Measurements from ENCODE around the gene GNB1L.

GNB1L gene

DNA sequence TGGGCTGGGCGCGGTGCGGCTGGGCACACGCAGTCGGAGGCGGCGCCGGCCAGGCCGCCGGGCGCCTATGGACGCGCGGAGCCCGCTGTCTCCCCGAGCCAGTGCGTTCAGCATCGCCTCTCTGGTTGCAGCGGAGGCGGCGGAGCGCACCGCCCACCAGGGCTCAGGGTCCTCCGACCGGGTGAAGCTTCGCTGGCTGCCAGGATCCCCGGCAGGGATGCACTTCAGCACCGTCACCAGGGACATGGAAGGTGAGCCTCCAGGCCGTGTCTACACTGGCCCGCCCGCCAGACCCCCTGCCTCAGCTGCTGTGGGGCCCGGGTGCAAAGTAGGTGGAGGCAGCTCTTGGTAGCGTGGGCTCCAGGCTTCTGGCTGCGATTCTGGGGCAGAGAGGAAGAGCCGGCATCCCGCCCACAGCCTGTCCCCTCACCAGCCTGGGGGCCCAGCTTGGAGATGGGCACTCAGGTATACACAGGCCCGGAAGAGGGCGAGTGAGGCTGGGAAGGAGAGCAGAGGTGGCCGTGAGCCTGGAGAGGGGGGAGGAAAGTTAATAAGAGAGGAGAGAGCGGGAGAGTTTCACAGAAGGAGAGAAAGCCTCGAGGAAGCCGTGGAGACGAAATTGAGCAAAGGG is 95.1 kb downstream of the GNB1L start:
- no peak for DNase-seq

GRCh38 chr22:19758896-19759426 is 95.7 kb downstream of the GNB1L start:
- no peak for DNase-seq

DNA sequence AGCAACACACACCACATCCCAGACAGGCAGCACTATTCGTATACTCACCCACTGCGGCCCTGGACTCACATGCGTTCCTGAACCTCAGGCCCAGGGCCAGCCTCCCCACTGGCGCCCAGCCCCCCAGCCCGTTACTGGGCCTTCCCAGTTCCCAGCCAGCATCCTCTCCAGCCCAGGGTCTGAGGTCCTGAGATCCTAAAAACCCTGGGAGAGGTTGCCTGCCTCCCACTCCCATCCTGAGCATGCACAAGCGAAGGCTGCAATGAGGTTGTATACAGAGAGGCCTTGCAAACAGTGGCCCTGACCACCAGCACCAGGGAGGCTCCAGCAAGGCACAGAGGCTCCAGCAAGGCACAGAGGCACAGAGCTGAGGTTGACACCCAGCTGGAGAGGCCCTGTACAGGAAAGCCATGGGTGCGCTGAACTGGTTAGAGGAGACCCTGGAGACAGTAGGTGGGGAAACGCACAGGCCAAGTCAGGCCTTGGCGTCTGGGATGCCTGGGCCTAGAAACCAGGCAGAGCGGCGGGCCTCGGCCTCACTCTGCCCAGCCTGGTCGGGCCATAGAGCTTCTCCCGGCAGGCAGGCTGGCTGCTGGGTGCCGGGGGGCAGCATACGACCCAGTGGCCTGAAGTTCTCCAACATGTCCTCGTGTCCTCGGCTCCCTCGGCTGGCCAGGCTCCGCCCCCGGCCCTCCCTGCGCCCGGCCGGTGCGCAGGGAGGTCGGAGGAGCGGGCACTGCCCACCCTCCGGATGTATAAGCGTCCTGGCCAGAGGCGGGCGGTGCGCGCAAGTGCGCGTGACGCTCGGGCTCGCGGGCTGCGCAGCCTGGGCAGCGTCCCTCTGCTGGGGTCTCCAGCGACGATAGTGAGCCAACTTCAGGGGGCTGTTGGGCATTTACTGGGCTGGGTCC is 96.4 kb downstream of the GNB1L start:
- no peak for DNase-seq

GRCh38 chr22:19757140-19757984 is 97.3 kb downstream of the GNB1L start:
- DNase-seq, result peak in 2 of 3 donors; percentile 48 to 52

GRCh38 chr22:19756288-19757128 is 98.2 kb downstream of the GNB1L start:
- DNase-seq, result peak in 1 of 3 donors; percentile 50

GRCh38 chr22:19755722-19756287 is 98.9 kb downstream of the GNB1L start:
- DNase-seq, result no peak

GRCh38 chr22:19755145-19755710 is 99.4 kb downstream of the GNB1L start:
- no peak for DNase-seq

DNA sequence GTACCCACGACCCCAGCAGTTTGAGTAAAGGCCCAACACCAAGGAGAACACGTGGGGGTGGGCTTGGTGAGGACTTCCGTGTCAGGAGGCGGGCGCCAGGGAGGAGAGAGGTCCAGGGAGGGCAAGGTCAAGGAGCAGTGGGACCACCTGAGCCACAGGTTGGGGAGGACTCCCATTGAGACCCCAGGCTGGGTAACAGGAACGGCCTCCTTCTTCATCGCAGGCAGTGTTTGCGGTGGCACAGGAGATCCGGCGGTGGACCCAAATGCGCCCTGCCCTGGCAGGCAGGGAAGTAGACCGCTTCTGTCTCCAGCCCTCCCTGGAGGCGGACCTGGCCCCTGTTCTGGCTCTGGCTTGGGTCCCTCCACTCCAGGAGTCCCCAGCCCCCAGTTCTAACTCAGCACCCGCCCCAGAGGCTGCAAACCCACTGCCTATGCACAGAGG is 100.0 kb downstream of the GNB1L start:
- DNase-seq, result no peak

GRCh38 chr22:19753996-19754700 is 100.5 kb downstream of the GNB1L start:
- no peak for DNase-seq

DNA sequence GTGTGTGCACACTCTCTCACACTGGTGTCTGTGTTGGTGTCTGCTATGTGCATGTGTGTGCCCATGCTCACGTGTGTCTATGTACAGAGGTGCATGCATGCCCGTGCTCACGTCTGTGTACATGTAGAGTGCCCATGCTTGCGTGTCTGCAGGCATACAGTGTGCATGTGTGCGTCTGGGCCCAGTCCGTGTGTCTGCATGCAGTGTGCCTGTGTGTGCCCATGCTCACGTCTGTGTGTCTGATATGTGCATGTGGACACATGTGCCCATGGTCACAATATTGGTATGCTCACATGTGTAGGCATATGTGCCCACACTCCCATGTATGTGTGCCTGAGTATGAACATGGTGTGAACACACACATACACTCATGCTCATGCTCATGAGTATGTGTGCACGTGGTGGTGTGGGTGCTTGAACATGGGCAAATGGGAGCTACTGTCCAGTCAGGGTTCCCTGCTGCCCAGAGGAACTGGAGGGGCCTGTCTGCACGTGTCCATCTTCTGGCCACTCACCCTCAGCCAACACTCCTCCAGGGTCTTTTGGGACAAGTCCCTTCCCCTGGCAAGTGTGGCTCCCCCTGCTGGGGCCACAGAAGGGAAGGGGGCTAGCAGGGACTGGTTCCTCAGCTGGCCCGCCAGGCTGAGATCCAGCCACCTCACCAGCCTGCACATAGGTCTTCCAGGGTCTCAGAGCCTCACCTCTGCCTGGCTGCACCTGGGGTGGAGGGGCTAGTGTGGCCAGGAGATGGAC is 101.4 kb downstream of the GNB1L start:
- no peak for DNase-seq

DNA sequence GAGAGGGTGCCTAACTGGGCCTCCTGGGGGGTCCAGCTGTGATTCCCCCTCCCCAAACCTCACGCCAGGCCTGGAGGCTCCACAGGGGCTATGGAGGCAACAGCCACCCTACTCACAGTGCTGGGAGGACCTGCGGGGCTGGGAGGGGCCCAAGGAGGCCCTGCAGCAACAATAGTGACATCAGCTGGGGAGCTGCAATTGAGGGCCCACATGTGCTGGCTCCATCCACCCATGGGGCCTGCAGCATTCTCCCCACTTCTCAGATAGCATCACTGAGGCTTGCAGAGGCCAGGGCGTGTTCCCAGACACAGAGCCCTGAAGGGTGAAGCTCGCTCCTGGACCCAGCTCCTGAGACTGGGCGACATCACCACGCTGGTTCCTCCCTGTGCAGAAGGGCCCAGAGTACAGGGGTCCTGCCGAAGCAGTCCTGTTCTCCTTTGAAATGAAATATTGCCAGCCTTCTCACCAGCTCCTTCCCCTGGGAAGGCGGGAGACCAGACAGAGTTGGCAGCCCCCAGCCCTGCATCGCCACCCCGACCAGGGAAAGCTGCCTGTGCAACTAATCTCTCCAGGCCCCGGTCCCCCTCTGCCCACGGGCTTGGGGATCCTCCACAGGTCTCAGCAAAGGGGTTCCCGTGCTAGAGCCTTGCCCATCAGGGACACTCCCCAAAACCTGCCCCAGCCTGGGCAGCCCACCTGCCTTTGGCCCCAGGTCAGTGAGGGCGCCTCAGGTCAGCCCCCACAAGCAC is 103.0 kb downstream of the GNB1L start:
- no peak for DNase-seq

GRCh38 chr22:19750507-19751490 is 103.9 kb downstream of the GNB1L start:
- DNase-seq, result no peak

DNA sequence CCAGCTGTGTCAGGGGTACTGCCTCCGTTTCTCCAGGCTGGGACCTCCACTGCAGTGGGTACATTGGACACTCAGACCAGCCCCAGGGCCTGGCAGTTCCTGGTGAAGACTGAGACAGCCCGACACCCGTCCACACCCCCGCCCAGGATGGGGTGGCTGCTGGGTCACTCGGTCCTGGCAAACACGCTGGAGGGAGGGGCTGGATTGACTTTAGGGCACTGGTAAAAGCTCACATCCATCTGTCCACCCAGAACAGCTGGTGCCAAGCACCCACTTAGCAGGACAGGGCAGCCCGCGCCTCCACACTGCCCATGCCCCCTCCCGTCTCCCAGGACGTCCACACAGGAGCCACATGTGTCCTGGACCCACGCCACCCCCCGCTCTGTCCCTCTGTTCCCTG is 104.8 kb downstream of the GNB1L start:
- DNase-seq, result no peak

DNA sequence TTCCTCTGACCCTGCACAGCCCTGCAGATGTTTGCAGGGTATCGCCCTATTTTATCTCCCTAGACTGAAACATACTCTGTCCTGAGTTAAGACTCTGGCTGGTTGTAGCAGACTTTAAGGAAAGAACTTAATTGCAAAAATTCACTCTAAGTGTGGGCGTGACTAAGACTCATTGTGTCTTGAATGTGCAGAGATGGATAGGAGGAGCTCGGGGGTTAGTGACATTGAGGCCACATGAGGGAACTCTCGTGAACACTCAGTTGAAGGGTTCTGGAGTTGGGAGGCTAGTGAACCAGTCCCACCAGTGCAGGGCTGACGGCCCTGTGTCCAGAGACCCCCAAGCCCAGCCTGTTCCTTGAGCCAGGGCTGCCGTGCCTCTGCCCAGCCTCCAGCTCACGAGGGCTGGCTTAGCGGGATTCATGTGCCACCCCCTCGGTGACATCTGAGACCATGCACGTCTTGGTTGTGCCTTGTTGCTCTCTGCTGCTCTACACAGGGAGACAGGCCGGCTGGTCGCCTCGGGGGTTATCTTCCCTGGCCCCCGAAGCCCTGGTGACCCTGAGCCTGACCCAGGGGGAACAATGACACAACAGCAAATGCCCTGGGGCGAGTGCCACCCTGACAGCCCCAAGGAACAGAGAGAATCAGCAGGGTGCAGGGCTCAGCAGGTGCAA is 105.5 kb downstream of the GNB1L start:
- DNase-seq, result no peak

DNA sequence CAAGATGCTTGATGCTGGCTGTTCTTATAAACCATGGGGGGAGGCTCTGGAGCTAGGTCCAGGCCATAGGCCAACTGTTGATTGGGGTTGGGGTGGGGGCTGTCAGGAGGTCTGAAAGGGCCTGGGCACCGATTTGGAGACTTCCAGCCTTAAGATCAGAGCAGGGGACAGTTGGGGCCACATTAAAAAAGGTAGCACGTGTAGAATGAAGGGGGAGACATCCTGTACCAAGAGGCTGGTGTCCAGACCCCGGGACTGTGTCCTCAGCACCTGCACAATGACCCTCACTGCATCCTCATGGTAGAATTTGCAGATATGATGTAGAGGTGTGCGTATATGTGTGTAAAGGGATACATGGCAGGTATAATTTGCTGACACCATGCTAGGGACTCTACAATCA is 106.5 kb downstream of the GNB1L start:
- DNase-seq, result no peak

GRCh38 chr22:19747551-19747950 is 107.1 kb downstream of the GNB1L start:
- DNase-seq, result no peak

- DNase-seq, result no peak
Measured at GRCh38 chr22:19746726-19747125, 107.9 kb downstream of the GNB1L start.

All from suppressor macrophage treated with lipopolysaccharide for 1 hour (primary cell).